ENCODE measurements around the gene ZNF521. TPM values are rescaled to one million over a fixed set of nuclear protein-coding genes. Genes with fewer than 3 reads are reported as not detected.

ZNF521 gene
- total RNA-seq, 1 donor from 2014 or later = 75.1 TPM

- peaks cover 20% of the 10 kb centered on the region for H3K36me3 Mint-ChIP-seq
- peaks cover 6% of the 10 kb centered on the region for H3K9me3 Mint-ChIP-seq
- H3K27ac Mint-ChIP-seq = no peak overlapping the region
Observed at GRCh38 chr18:25123438-25124232, 228.3 kb downstream of the ZNF521 start.

DNA sequence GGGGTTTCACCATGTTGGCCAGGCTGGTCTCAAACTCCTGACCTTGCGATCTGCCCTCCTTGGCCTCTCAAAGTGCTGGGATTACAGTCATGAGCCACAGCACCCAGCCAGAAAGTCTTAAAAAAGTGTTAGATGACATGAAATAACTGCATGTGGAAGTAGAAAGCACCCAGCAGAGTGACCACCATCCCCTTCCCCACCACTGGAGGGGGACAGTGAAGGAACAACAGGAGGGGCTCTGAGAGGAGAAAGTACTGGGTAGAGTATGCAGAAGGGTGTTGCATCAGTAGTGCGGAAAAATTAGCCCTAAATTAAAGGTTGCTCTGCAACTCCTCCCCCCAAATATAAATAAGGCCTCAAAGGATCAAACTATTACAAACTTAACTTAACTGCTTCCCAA, 230.5 kb downstream of the ZNF521 start:
- Mint-ChIP-seq H3K27ac (no peak overlapping the region), H3K4me3 (no peak overlapping the region), H3K27me3 (no peaks in the 10 kb centered on the region), H3K36me3 (peaks cover 22% of the 10 kb centered on the region), H3K9me3 (peaks cover 14% of the 10 kb centered on the region), H3K4me1 (ENCODE audit: unreplicated experiment) (peaks cover 5% of the 10 kb centered on the region)
- TF ChIP-seq, protein P1, sequence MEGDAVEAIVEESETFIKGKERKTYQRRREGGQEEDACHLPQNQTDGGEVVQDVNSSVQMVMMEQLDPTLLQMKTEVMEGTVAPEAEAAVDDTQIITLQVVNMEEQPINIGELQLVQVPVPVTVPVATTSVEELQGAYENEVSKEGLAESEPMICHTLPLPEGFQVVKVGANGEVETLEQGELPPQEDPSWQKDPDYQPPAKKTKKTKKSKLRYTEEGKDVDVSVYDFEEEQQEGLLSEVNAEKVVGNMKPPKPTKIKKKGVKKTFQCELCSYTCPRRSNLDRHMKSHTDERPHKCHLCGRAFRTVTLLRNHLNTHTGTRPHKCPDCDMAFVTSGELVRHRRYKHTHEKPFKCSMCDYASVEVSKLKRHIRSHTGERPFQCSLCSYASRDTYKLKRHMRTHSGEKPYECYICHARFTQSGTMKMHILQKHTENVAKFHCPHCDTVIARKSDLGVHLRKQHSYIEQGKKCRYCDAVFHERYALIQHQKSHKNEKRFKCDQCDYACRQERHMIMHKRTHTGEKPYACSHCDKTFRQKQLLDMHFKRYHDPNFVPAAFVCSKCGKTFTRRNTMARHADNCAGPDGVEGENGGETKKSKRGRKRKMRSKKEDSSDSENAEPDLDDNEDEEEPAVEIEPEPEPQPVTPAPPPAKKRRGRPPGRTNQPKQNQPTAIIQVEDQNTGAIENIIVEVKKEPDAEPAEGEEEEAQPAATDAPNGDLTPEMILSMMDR (conservative IDR thresholded peaks at IDR 0.05) = no peak
- no peak for DNase-seq (ENCODE audit: extremely low spot score, unreplicated experiment)

More at GRCh38 chr18:25123438-25124232, 228.3 kb downstream of the ZNF521 start:
- TF ChIP-seq, protein P1 (conservative IDR thresholded peaks at IDR 0.05) = no peak
- no peak for DNase-seq (ENCODE audit: extremely low spot score, unreplicated experiment)
- Mint-ChIP-seq H3K27me3 (no peaks in the 10 kb centered on the region), H3K4me1 (ENCODE audit: unreplicated experiment) (peaks cover 5% of the 10 kb centered on the region), H3K4me3 (no peak overlapping the region)

- Mint-ChIP-seq H3K36me3 (peaks cover 16% of the 10 kb centered on the region), H3K4me1 (ENCODE audit: unreplicated experiment) (peaks cover 23% of the 10 kb centered on the region), H3K4me3 (peak overlapping the region; percentile 1), H3K9me3 (peaks cover 18% of the 10 kb centered on the region), H3K27me3 (no peaks in the 10 kb centered on the region), H3K27ac (no peak overlapping the region)
- no peak for DNase-seq (ENCODE audit: extremely low spot score, unreplicated experiment)
- TF ChIP-seq, protein P1 (conservative IDR thresholded peaks at IDR 0.05) = no peak
Observed at GRCh38 chr18:25113566-25113965, 238.4 kb downstream of the ZNF521 start.

DNA sequence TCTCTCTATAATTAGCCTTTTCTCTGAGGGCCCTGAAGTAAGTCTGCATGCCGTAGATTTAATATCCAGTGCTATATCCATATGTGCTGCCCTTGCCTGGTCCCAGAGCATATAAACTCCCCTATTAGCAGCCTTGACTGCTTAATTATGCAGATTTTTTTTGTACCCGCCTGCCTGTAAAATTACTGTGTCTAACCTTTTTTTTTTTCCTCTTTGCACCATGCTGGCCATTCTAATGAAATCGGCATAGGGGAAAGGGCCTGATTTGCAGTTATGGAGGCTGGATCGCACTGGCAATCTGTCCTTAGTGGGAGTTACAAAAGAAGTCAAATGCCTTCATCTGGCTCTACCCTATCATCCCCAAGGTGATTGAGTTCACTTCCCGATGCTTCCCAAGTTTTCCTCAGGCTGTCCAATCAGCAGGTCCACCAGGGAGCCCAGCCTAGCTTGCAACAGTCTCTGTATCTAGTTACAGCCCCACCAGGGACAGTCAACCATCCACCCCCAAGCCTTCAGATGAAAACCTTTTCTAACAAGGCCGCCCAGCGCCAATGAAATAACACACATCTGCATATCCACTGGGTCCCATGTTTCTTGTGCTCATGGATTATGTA, 239.0 kb downstream of the ZNF521 start:
- DNase-seq (ENCODE audit: extremely low spot score, unreplicated experiment) = no peak
- H3K36me3 Mint-ChIP-seq = peaks cover 15% of the 10 kb centered on the region
- no peaks in the 10 kb centered on the region for H3K27me3 Mint-ChIP-seq
- no peak overlapping the region for H3K27ac Mint-ChIP-seq
- H3K9me3 Mint-ChIP-seq = peaks cover 16% of the 10 kb centered on the region
- no peak overlapping the region for H3K4me3 Mint-ChIP-seq
- TF ChIP-seq, protein P1 (conservative IDR thresholded peaks at IDR 0.05) = no peak
- peaks cover 23% of the 10 kb centered on the region for H3K4me1 Mint-ChIP-seq (ENCODE audit: unreplicated experiment)

DNA sequence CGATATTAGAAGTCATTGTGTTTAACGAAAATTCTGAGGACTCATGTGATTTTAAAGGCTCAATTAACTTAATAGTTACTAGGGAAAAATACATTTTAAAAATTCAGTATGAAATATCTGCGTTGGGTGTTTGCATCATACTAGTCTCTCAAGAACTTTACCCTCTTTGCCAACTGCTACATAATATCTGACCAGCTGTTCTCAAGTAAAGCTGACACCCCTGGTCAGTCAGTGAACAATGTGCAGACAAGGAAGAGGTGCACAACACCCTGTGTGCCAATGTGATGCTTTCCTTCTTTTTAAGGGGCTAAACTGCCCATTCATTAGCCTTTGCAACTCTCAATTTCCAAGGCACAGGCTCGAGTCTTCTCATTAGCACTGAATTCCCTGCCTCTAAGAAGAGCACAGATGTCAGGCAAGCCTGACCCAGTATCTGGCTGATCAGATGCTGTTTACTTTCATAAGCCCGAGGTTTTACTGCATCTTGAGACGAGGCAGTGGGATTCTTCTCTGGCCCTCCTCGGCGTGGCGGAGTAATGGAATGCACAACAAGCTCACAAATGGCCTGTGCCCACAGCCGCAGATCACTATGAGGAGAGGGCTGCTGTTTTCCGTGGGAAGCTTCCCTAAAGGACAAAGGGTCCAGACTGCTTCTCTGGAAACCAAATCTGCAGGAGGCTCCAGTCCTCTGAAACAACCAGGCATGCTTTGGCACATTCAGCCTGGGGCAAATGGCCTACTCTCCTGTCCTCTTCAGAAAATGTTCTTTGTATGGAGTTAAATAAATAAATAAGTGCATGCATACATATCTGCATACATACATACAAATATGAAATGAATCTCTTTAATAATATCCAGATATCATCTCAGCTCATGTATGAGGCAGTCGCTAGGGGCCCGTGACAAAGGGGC, 240.3 kb downstream of the ZNF521 start:
- no peaks in the 10 kb centered on the region for H3K27me3 Mint-ChIP-seq
- peaks cover 11% of the 10 kb centered on the region for H3K36me3 Mint-ChIP-seq
- peaks cover 8% of the 10 kb centered on the region for H3K9me3 Mint-ChIP-seq
- H3K27ac Mint-ChIP-seq = no peak overlapping the region
- H3K4me1 Mint-ChIP-seq (ENCODE audit: unreplicated experiment) = peaks cover 23% of the 10 kb centered on the region
- no peak overlapping the region for H3K4me3 Mint-ChIP-seq
- no peak for DNase-seq (ENCODE audit: extremely low spot score, unreplicated experiment)
- TF ChIP-seq, protein P1 (conservative IDR thresholded peaks at IDR 0.05) = no peak
